HFFc6 (cell line): ENCODE results near the gene PCSK6. TPM values are rescaled to one million over a fixed set of nuclear protein-coding genes. Genes with fewer than 3 reads are reported as not detected.

Source experiments
- DNase-seq: peaks from one replicate; pipeline ENCODE4 v3.0.0-alpha.2; 2018
- H3K27ac Mint-ChIP-seq: 2 replicates; pipeline ENCODE4 v1.8.0; 2020; ENCODE audit warnings: mild to moderate bottlenecking, mixed read lengths
- H3K27me3 Mint-ChIP-seq: 2 replicates; pipeline ENCODE4 v1.8.0; 2021; ENCODE audit warnings: mild to moderate bottlenecking, moderate library complexity, mixed read lengths; ENCODE audit not compliant: insufficient read depth
- H3K36me3 Mint-ChIP-seq: 2 replicates; pipeline ENCODE4 v1.8.0; 2021; ENCODE audit warnings: low read depth, mixed read lengths
- H3K4me1 Mint-ChIP-seq: 2 replicates; pipeline ENCODE4 v1.8.0; 2020; ENCODE audit warnings: low read depth, mixed read lengths
- H3K4me3 Mint-ChIP-seq: 2 replicates; pipeline ENCODE4 v1.8.0; 2020; ENCODE audit warnings: mild to moderate bottlenecking, moderate library complexity, mixed read lengths
- H3K9me3 Mint-ChIP-seq: 2 replicates; pipeline ENCODE4 v1.8.0; 2020; ENCODE audit warnings: mild to moderate bottlenecking, mixed read lengths
- CTCF ChIP-seq: fragments of 200-600 bp; sonication (generic); IDR thresholded peaks from 2 replicates; pipeline ENCODE4 v1.5.0; 2021; ENCODE audit warnings: antibody characterized with exemption, mild to moderate bottlenecking
- total RNA-seq, 6 experiments: library from RNA; stranded (reverse); fragmentation: NEBNext Ultra II Directional; extraction: Animal tissue kit (Norgen Biotek cat#: 25700); gene quantifications; 2 replicates in 1 of 6; 3 replicates in 5 of 6; pipeline ENCODE4 v1.2.3, GENCODE V29; 2021

The PCSK6 gene
- total RNA-seq, 6 experiments from 2014 or later, result not detected

- H3K36me3 Mint-ChIP-seq, result no peaks in the 10 kb centered on the region
- no peak for DNase-seq
- H3K4me3 Mint-ChIP-seq, result no peak overlapping the region
- no peak for TF ChIP-seq CTCF
- peaks cover 37% of the 10 kb centered on the region for H3K27me3 Mint-ChIP-seq
- H3K4me1 Mint-ChIP-seq, result 0 out of 2 replicates have a peak, but pooled peaks cover 6% of the 10 kb centered on the region
- H3K27ac Mint-ChIP-seq, result no peak overlapping the region
- H3K9me3 Mint-ChIP-seq, result no peaks in the 10 kb centered on the region; the same call in 1 of the 2 replicates
Observed at GRCh38 chr15:101531170-101531569, 41.7 kb upstream of the PCSK6 start.

- Mint-ChIP-seq H3K4me3 (no peak overlapping the region), H3K27me3 (peaks cover 35% of the 10 kb centered on the region), H3K4me1 (0 out of 2 replicates have a peak, but pooled peaks cover 6% of the 10 kb centered on the region), H3K36me3 (no peaks in the 10 kb centered on the region), H3K9me3 (no peaks in the 10 kb centered on the region; the same call in 1 of the 2 replicates), H3K27ac (no peak overlapping the region)
- DNase-seq, result no peak
- no peak for TF ChIP-seq CTCF
Observed at GRCh38 chr15:101530224-101530958, 40.9 kb upstream of the PCSK6 start.

GRCh38 chr15:101528917-101529299 lies 39.4 kb upstream of the PCSK6 start:
- H3K27ac Mint-ChIP-seq, result no peak overlapping the region

GRCh38 chr15:101528108-101528916 lies 38.8 kb upstream of the PCSK6 start:
- no peak for DNase-seq
- no peak overlapping the region for H3K4me3 Mint-ChIP-seq
- no peaks in the 10 kb centered on the region for H3K9me3 Mint-ChIP-seq
- peaks cover 39% of the 10 kb centered on the region for H3K27me3 Mint-ChIP-seq
- 0 out of 2 replicates have a peak, but pooled peaks cover 6% of the 10 kb centered on the region for H3K4me1 Mint-ChIP-seq
- no peak for TF ChIP-seq CTCF
- H3K27ac Mint-ChIP-seq, result no peak overlapping the region
- H3K36me3 Mint-ChIP-seq, result no peaks in the 10 kb centered on the region

More at GRCh38 chr15:101528917-101529299, 39.4 kb upstream of the PCSK6 start:
- TF ChIP-seq CTCF, result no peak
- Mint-ChIP-seq H3K36me3 (no peaks in the 10 kb centered on the region), H3K4me1 (0 out of 2 replicates have a peak, but pooled peaks cover 6% of the 10 kb centered on the region), H3K4me3 (no peak overlapping the region), H3K27me3 (peaks cover 35% of the 10 kb centered on the region), H3K9me3 (no peaks in the 10 kb centered on the region)
- no peak for DNase-seq

- Mint-ChIP-seq H3K27me3 (peaks cover 35% of the 10 kb centered on the region), H3K4me3 (no peak overlapping the region), H3K27ac (no peak overlapping the region), H3K36me3 (no peaks in the 10 kb centered on the region), H3K4me1 (0 out of 2 replicates have a peak, but pooled peaks cover 6% of the 10 kb centered on the region), H3K9me3 (no peaks in the 10 kb centered on the region)
- no peak for DNase-seq
- no peak for TF ChIP-seq CTCF
Observed at GRCh38 chr15:101526890-101527289, 37.4 kb upstream of the PCSK6 start.
